OCI-LY3 (cell line): ENCODE results near the gene SEPTIN10.

Experiments used
- H2AFZ ChIP-seq: fragments of 200-600, 300-600 bp; shearing (Covaris generic); 2 replicates; pipeline ENCODE4 v1.6.0; 2014; ENCODE audit warnings: antibody characterized with exemption, low read depth, low read length
- H3K27ac ChIP-seq: fragments of 200-600, 300-600 bp; sonication (generic); 2 replicates; pipeline ENCODE4 v1.5.1; 2014; ENCODE audit warnings: mild to moderate bottlenecking, low read length, moderate library complexity, mixed read lengths
- H3K27me3 ChIP-seq: fragments of 200-600, 300-600 bp; sonication (generic); 2 replicates; pipeline ENCODE4 v1.6.1; 2014; ENCODE audit warnings: low read depth, low read length, mixed read lengths
- H3K36me3 ChIP-seq: fragments of 200-600, 300-600 bp; sonication (generic); replicated peaks from 2 replicates; pipeline ENCODE3; 2014; ENCODE audit warnings: low read depth, low read length, mixed read lengths
- H3K4me1 ChIP-seq: fragments of 300-600, 200-600 bp; sonication (generic); 2 replicates; pipeline ENCODE4 v1.6.1; 2014; ENCODE audit warnings: low read length, mixed read lengths
- H3K4me2 ChIP-seq: fragments of 200-600, 300-600 bp; sonication (generic); 2 replicates; pipeline ENCODE4 v1.6.1; 2014; ENCODE audit warnings: low read length, mixed read lengths
- H3K4me3 ChIP-seq: fragments of 300-600, 200-600 bp; sonication (generic); 2 replicates; pipeline ENCODE4 v1.5.1; 2014; ENCODE audit warnings: antibody characterized with exemption, mild to moderate bottlenecking, low read length, moderate library complexity
- H3K79me2 ChIP-seq: fragments of 300-600, 200-600 bp; shearing (Covaris generic); 2 replicates; pipeline ENCODE4 v1.6.1; 2014; ENCODE audit warnings: mild to moderate bottlenecking, low read length, mixed read lengths
- H3K9ac ChIP-seq: fragments of 300-600, 200-600 bp; shearing (Covaris generic); 2 replicates; pipeline ENCODE4 v1.6.0; 2014; ENCODE audit warnings: mild to moderate bottlenecking, low read length, moderate library complexity
- H3K9me3 ChIP-seq: fragments of 200-600, 300-600 bp; shearing (Covaris generic); 2 replicates; pipeline ENCODE4 v1.6.1; 2014; ENCODE audit warnings: low read length, mixed read lengths; ENCODE audit not compliant: insufficient read depth
- H4K20me1 ChIP-seq: fragments of 200-600, 300-600 bp; sonication (generic); 2 replicates; pipeline ENCODE4 v1.6.1; 2016; ENCODE audit warnings: low read length, mixed read lengths; ENCODE audit not compliant: insufficient read depth
- CTCF ChIP-seq: fragments of 200-600, 300-600 bp; sonication (generic); IDR thresholded peaks from 2 replicates; pipeline ENCODE4 v1.5.1; 2014; ENCODE audit warnings: antibody characterized with exemption, low read length, low read depth
- EZH2phosphoT487 ChIP-seq: fragments of 200-600 bp; shearing (Covaris generic); IDR thresholded peaks from 2 replicates; pipeline ENCODE4 v1.6.1; 2018; ENCODE audit warnings: antibody characterized with exemption, mixed run types, low read depth

SEPTIN10 gene

GRCh38 chr2:109659396-109660045 lies 45.8 kb upstream of the SEPTIN10 start:
- no peak overlapping the region for H3K27ac ChIP-seq
- no peaks in the 10 kb centered on the region for H4K20me1 ChIP-seq
- H3K9ac ChIP-seq = no peak overlapping the region
- TF ChIP-seq EZH2phosphoT487 (no peak), CTCF (no peak)
- H3K4me1 ChIP-seq = no peaks in the 10 kb centered on the region
- no peak overlapping the region for H3K4me3 ChIP-seq
- H2AFZ ChIP-seq = no peak overlapping the region
- peaks cover 13% of the 10 kb centered on the region; the same call in 1 of the 2 replicates for H3K27me3 ChIP-seq
- H3K79me2 ChIP-seq = no peaks in the 10 kb centered on the region
- H3K9me3 ChIP-seq = no peaks in the 10 kb centered on the region
- H3K4me2 ChIP-seq = no peak overlapping the region
- H3K36me3 ChIP-seq = no peaks in the 10 kb centered on the region

DNA sequence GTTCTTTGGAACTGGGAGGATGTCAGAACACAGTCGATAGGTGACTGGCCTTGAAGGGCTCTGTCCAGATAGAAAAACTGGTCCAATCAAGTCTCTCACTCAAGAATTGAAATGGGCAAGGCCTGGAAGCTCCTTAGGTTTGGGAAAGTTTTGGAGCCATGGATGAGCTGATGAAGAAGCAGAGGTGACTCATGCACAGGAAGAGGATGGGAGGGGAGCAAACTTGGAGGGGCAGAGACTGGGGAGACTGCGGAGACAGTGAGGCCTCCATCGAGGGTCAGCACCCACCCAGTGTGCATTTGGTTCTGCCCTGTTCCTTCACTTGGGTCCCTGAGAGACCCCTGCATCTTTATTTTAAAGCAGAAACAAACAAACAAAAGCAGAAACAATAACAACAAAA lies 41.5 kb upstream of the SEPTIN10 start:
- Histone ChIP-seq H3K4me1 (no peaks in the 10 kb centered on the region), H3K36me3 (no peaks in the 10 kb centered on the region), H3K27me3 (0 out of 2 replicates have a peak, but pooled peaks cover 4% of the 10 kb centered on the region), H2AFZ (no peak overlapping the region), H4K20me1 (no peaks in the 10 kb centered on the region), H3K4me3 (no peak overlapping the region), H3K79me2 (no peaks in the 10 kb centered on the region), H3K9ac (no peak overlapping the region), H3K27ac (no peak overlapping the region), H3K4me2 (no peak overlapping the region), H3K9me3 (no peaks in the 10 kb centered on the region)
- TF ChIP-seq CTCF (no peak), EZH2phosphoT487 (no peak)

- Histone ChIP-seq H3K4me1 (no peaks in the 10 kb centered on the region), H4K20me1 (no peaks in the 10 kb centered on the region), H3K4me2 (no peak overlapping the region), H3K4me3 (no peak overlapping the region), H2AFZ (no peak overlapping the region), H3K9ac (no peak overlapping the region), H3K27me3 (0 out of 2 replicates have a peak, but pooled peaks cover 4% of the 10 kb centered on the region), H3K9me3 (no peaks in the 10 kb centered on the region), H3K79me2 (no peaks in the 10 kb centered on the region), H3K27ac (no peak overlapping the region), H3K36me3 (no peaks in the 10 kb centered on the region)
- TF ChIP-seq CTCF (no peak), EZH2phosphoT487 (no peak)
Measured at GRCh38 chr2:109654326-109655050, 40.7 kb upstream of the SEPTIN10 start.

DNA sequence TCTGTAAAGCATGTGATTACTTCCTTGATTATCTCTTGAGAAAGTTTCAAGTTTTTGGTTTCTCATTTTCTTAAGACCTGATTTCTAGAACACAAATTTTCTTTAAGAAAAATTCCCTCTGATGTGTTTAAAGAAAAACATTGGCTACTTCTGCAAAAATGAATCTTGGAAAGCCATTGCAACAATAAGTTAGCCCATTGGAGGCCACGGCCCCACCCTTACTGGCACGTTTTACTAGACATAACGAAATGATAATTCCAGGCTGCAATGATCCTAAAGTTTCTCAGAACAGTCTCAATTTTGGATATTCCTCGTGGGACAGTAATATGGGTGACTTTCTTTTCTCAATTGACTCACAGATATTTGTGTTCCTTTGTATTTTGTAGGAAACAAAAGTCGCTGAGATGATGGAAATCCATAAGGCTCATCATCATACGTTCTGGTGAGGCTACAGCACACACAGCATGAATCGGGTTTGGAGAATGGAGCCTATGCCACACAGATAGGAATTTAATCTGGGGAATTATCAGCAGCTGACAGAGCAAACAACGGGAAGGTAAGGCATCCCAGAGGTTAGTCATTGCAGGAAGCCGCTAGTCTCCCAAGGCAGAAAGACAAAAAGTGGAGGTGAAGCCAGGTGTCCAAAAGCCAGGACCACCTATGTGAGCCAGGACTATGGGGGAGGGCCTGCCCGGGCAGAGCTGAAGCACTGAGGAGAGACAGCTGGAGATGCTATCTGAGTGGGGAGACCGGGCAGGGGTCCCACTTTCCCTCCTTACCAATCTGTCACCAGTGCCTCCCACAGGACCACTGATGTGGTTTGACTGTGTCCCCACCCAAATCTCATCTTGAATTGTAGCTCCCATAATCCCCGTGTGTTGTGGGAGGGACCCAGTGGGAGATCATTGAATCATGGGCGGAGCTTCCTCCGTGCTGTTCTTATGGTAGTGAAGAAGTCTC lies 36.2 kb upstream of the SEPTIN10 start:
- no peak overlapping the region for H2AFZ ChIP-seq
- H3K27me3 ChIP-seq = 0 out of 2 replicates have a peak, but pooled peaks cover 4% of the 10 kb centered on the region
- H3K36me3 ChIP-seq = no peaks in the 10 kb centered on the region
- no peak overlapping the region for H3K27ac ChIP-seq
- TF ChIP-seq CTCF (no peak), EZH2phosphoT487 (no peak)
- no peaks in the 10 kb centered on the region for H4K20me1 ChIP-seq
- no peaks in the 10 kb centered on the region for H3K79me2 ChIP-seq
- H3K4me1 ChIP-seq = no peaks in the 10 kb centered on the region
- no peaks in the 10 kb centered on the region for H3K9me3 ChIP-seq
- no peak overlapping the region for H3K4me2 ChIP-seq
- no peak overlapping the region for H3K9ac ChIP-seq
- no peak overlapping the region for H3K4me3 ChIP-seq
